ENCODE results near the gene LAMP2. TPM values are rescaled to one million over a fixed set of nuclear protein-coding genes. Genes with fewer than 3 reads are reported as not detected.

Gene LAMP2
- total RNA-seq, 1 experiment from 2014 or later, result 67.0 TPM

DNA sequence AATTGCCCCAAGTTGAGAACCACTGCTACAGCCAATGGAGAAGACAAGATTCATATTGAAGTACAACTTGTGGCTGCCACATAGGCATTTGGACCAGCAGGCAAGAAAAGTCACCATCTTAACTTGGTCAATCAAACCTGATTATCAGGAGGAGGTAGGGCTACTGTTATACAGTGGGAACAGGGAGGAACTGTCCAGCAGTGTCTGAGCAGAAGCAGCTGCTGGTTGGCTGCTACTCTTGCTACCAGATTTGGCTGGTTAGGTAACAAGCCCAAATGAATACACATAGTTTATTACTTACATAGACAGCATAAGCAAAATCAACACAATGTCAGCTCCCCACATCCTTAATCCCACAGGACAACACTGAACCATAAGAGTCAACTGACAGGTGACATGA, 67.8 kb downstream of the LAMP2 start:
- BruUV-seq (replicated peaks), result no TSS peak
- intact Hi-C loops (cut with micrococcal nuclease), result no loop called here
- DNase-seq (ENCODE audit: unreplicated experiment), result peak; percentile 2
- Mint-ChIP-seq H3K27ac (ENCODE audit: low read depth, unreplicated experiment) (no peak overlapping the region), H3K36me3 (ENCODE audit: insufficient read depth, unreplicated experiment) (no peaks in the 10 kb centered on the region), H3K4me3 (ENCODE audit: unreplicated experiment) (no peak overlapping the region), H3K27me3 (ENCODE audit: insufficient read depth, unreplicated experiment) (peaks cover 51% of the 10 kb centered on the region), H3K9me3 (ENCODE audit: unreplicated experiment) (no peaks in the 10 kb centered on the region), H3K4me1 (ENCODE audit: insufficient read depth, unreplicated experiment) (no peaks in the 10 kb centered on the region)
- TF ChIP-seq, protein P1, sequence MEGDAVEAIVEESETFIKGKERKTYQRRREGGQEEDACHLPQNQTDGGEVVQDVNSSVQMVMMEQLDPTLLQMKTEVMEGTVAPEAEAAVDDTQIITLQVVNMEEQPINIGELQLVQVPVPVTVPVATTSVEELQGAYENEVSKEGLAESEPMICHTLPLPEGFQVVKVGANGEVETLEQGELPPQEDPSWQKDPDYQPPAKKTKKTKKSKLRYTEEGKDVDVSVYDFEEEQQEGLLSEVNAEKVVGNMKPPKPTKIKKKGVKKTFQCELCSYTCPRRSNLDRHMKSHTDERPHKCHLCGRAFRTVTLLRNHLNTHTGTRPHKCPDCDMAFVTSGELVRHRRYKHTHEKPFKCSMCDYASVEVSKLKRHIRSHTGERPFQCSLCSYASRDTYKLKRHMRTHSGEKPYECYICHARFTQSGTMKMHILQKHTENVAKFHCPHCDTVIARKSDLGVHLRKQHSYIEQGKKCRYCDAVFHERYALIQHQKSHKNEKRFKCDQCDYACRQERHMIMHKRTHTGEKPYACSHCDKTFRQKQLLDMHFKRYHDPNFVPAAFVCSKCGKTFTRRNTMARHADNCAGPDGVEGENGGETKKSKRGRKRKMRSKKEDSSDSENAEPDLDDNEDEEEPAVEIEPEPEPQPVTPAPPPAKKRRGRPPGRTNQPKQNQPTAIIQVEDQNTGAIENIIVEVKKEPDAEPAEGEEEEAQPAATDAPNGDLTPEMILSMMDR (IDR thresholded peaks at IDR 0.05; ENCODE audit: unreplicated experiment), result no peak
- ChIA-PET CTCF (no interaction called here), POLR2A (no interaction called here)

DNA sequence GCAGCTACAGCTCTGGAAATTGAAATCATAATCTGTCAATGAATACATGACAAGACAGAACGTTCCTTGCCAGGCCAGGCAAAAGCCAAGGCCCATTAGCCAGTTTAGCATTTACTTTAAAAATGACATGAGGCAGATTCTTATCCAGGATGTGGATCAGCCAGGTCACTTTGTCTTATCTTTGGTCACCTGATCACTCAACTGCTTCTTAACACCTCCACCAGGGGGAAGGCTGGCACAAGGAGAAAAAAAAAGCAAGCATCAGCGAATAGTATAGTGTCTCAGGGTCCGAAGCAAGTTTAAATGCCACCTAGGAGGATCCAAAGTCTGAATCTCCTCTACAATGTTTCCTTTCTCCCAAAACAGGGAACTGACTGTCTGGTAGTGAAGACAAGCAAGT, 88.4 kb downstream of the LAMP2 start:
- Mint-ChIP-seq H3K36me3 (ENCODE audit: insufficient read depth, unreplicated experiment) (no peaks in the 10 kb centered on the region), H3K27ac (ENCODE audit: low read depth, unreplicated experiment) (no peak overlapping the region), H3K27me3 (ENCODE audit: insufficient read depth, unreplicated experiment) (peaks cover 51% of the 10 kb centered on the region), H3K9me3 (ENCODE audit: unreplicated experiment) (no peaks in the 10 kb centered on the region), H3K4me1 (ENCODE audit: insufficient read depth, unreplicated experiment) (no peaks in the 10 kb centered on the region), H3K4me3 (ENCODE audit: unreplicated experiment) (no peak overlapping the region)
- intact Hi-C loops (cut with micrococcal nuclease), result no loop called here
- DNase-seq (ENCODE audit: unreplicated experiment), result peak; percentile 68
- CTCF ChIA-PET, result interaction anchor here (0.6 to 2.2 kb wide), 19 partner anchors 8 to 390 kb away, joined by 3 to 13 read pairs (median 4); no protein-coding TSS in a partner anchor
- POLR2A ChIA-PET, result interaction anchor here (0.6 to 1.1 kb wide), 4 partner anchors 77 to 1287 kb away, joined by 3 to 4 read pairs (median 4); no protein-coding TSS in a partner anchor
- no TSS peak for BruUV-seq (replicated peaks)
- TF ChIP-seq, protein P1 (IDR thresholded peaks at IDR 0.05; ENCODE audit: unreplicated experiment), result peak; percentile 42

DNA sequence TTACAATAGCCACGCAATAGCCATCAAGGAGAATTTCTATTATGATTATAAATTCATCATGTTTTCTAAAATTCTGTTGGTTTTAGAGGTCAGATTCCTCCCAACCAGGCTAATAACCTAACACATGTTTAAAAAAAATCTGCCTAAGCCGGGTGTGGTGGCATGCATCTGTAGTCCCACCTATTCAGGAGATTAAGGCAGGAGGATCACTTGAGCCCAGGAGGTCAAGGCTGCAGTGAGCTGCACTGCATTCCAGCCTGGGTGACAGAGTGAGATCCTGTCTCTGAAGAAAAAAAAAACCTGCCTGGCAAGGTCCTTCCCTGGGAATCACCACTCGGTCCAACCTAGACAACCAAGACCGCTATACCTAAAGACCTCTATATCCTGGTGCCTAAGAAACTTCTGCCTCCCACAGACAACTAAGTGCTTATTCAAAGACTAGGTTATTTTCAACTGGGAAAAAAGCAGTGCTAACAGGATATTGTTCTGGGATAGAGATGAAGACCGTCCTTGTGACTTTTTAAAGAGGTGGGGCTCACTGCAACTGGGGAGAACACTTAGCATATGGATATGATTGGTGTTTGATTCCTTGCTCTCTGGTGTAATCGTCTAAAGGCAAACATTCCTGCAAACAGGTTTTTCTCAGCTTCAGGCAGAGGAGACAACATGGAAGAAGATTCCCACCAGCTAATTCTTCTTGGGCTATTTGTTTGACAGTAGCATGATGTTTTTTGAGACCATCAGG, 89.0 kb downstream of the LAMP2 start:
- no peaks in the 10 kb centered on the region for H3K9me3 Mint-ChIP-seq (ENCODE audit: unreplicated experiment)
- POLR2A ChIA-PET, result interaction anchor here (1.1 kb wide), 1 partner anchor 129 kb away, joined by 3 read pairs; no protein-coding TSS in a partner anchor
- intact Hi-C loops (cut with micrococcal nuclease), result no loop called here
- H3K4me1 Mint-ChIP-seq (ENCODE audit: insufficient read depth, unreplicated experiment), result no peaks in the 10 kb centered on the region
- CTCF ChIA-PET, result interaction anchor here (0.6 to 2.2 kb wide), 8 partner anchors 9 to 240 kb away, joined by 3 to 13 read pairs (median 3); no protein-coding TSS in a partner anchor
- H3K36me3 Mint-ChIP-seq (ENCODE audit: insufficient read depth, unreplicated experiment), result no peaks in the 10 kb centered on the region
- no peak for DNase-seq (ENCODE audit: unreplicated experiment)
- H3K27ac Mint-ChIP-seq (ENCODE audit: low read depth, unreplicated experiment), result no peak overlapping the region
- peaks cover 51% of the 10 kb centered on the region for H3K27me3 Mint-ChIP-seq (ENCODE audit: insufficient read depth, unreplicated experiment)
- no TSS peak for BruUV-seq (replicated peaks)
- TF ChIP-seq, protein P1 (IDR thresholded peaks at IDR 0.05; ENCODE audit: unreplicated experiment), result no peak
- no peak overlapping the region for H3K4me3 Mint-ChIP-seq (ENCODE audit: unreplicated experiment)

DNA sequence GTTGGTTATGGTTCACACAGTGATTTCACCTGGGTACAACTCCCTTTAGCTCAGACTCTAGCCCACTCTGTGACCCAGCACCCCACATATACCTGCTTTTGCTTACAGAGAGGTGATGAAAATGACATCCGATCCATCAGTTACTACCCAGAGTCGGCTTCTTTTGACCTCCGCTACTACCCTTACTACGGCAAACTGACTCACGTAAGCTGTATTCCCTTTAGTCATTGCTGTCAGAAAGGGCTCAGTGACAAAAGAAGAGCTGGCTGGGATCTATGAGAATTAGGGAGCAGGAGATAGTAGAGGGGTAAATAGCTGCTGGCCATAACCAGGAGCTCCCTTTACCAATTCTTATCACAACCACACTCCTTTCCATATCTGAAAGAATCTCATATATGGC, 90.5 kb downstream of the LAMP2 start:
- Mint-ChIP-seq H3K9me3 (ENCODE audit: unreplicated experiment) (no peaks in the 10 kb centered on the region), H3K4me3 (ENCODE audit: unreplicated experiment) (no peak overlapping the region), H3K4me1 (ENCODE audit: insufficient read depth, unreplicated experiment) (no peaks in the 10 kb centered on the region), H3K36me3 (ENCODE audit: insufficient read depth, unreplicated experiment) (no peaks in the 10 kb centered on the region), H3K27ac (ENCODE audit: low read depth, unreplicated experiment) (no peak overlapping the region), H3K27me3 (ENCODE audit: insufficient read depth, unreplicated experiment) (peaks cover 41% of the 10 kb centered on the region)
- BruUV-seq (replicated peaks), result no TSS peak
- ChIA-PET CTCF (interaction anchor here (0.8 to 1.3 kb wide), 3 partner anchors 13 to 107 kb away, joined by 4 to 6 read pairs (median 5); no protein-coding TSS in a partner anchor), POLR2A (no interaction called here)
- no peak for DNase-seq (ENCODE audit: unreplicated experiment)
- TF ChIP-seq, protein P1 (IDR thresholded peaks at IDR 0.05; ENCODE audit: unreplicated experiment), result no peak
- intact Hi-C loops (cut with micrococcal nuclease), result no loop called here

Other genes with a start within 250 kb of the LAMP2 start
- 11.4 and 12.5 TPM in 2 replicates for gene ZBTB33, start 218.5 kb downstream of the LAMP2 start, total RNA-seq (2022)
- gene TMEM255A, start 157.8 kb downstream of the LAMP2 start, total RNA-seq (2022), result not detected in 2 replicates
- gene ATP1B4, start 107.2 kb downstream of the LAMP2 start, total RNA-seq (2022), result not detected in 2 replicates
- gene CUL4B, start 91.7 kb upstream of the LAMP2 start, total RNA-seq (2022), result 29.5 and 29.6 TPM in 2 replicates
- gene MCTS1, start 134.8 kb upstream of the LAMP2 start, total RNA-seq (2022), result 64.9 and 73.7 TPM in 2 replicates
- 6.3 and 8.7 TPM in 2 replicates for gene C1GALT1C1, start 160.8 kb upstream of the LAMP2 start, total RNA-seq (2022)

Measured in MCF 10A (cell line).